Fibroblast of mammary gland (primary cell): Measurements from ENCODE around the gene SLCO4A1.

Experiments
- DNase-seq: peaks from one replicate; pipeline ENCODE4 v3.0.0-alpha.2; 2010; ENCODE audit warnings: low read depth
- H3K4me3 ChIP-seq: 2 replicates; pipeline ENCODE4 v1.5.1; 2011; ENCODE audit warnings: low read depth, mild to moderate bottlenecking, low read length, moderate library complexity; ENCODE audit not compliant: control insufficient read depth
- CTCF ChIP-seq: conservative IDR thresholded peaks from 2 replicates; pipeline ENCODE4 v1.5.1; 2011; ENCODE audit warnings: low read depth, low read length, inconsistent platforms; ENCODE audit not compliant: control insufficient read depth, insufficient read depth

SLCO4A1 gene

GRCh38 chr20:62634330-62634967 is 7.9 kb upstream of the SLCO4A1 start:
- no peak for DNase-seq
- no peak overlapping the region for H3K4me3 ChIP-seq
- TF ChIP-seq CTCF = no peak

- DNase-seq = no peak
- no peak for TF ChIP-seq CTCF
- H3K4me3 ChIP-seq = no peak overlapping the region
These were observed 7.1 kb upstream of the SLCO4A1 start for GRCh38 chr20:62635232-62635631.

- TF ChIP-seq CTCF = no peak
- no peak for DNase-seq
- no peak overlapping the region for H3K4me3 ChIP-seq
These were observed 6.5 kb upstream of the SLCO4A1 start for GRCh38 chr20:62635852-62636251.

GRCh38 chr20:62636446-62636845 is 5.9 kb upstream of the SLCO4A1 start:
- no peak for DNase-seq
- TF ChIP-seq CTCF = no peak
- no peak overlapping the region for H3K4me3 ChIP-seq

GRCh38 chr20:62637110-62637509 is 5.2 kb upstream of the SLCO4A1 start:
- DNase-seq = no peak
- no peak for TF ChIP-seq CTCF
- H3K4me3 ChIP-seq = no peak overlapping the region

- DNase-seq = no peak
- TF ChIP-seq CTCF = no peak
- H3K4me3 ChIP-seq = no peak overlapping the region
These were observed 4.7 kb upstream of the SLCO4A1 start for GRCh38 chr20:62637521-62638054.

GRCh38 chr20:62638055-62638570 is 4.2 kb upstream of the SLCO4A1 start:
- TF ChIP-seq CTCF = no peak
- DNase-seq = no peak
- no peak overlapping the region for H3K4me3 ChIP-seq
